VCaP (cell line): Measurements from ENCODE around the gene CPOX.

Experiments used
- H3K27ac ChIP-seq: fragments of 450-650 bp; 2 replicates; pipeline ENCODE4 v1.5.1; 2017
- TF ChIP-seq, protein P1 (sequence below): fragments of 450-650 bp; conservative IDR thresholded peaks from 2 replicates; pipeline ENCODE4 v1.5.1; 2017; ENCODE audit warnings: mild to moderate bottlenecking, moderate library complexity

The CPOX gene

DNA sequence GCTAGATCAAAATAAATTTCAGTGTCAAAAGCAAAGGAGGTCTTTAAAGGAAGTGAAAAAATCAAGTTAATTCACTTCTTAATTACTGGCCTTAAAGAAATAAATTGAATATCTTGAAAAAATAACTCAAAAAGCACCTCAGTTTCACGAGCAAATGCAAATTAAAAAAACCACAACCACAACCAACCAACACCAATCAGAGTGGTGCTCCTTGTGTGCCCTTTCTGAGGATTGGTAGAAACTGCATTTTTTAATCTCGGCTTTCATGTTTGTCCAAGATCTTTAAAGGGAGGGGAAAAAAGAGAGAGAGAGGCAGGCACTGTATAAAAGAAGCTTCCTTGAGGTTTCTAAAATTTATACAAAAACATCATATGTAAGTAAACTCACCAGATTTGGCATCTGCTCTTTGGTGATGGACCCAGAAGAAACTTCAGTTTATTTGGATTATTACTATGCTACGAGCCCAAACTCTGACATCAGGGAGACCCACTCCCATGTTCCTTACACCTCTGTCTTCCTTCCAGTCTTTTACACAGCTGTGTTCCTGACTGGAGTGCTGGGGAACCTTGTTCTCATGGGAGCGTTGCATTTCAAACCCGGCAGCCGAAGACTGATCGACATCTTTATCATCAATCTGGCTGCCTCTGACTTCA lies 61.7 kb downstream of the CPOX start, which contains the start of gene GPR15:
GPR15 (plus strand) TSS at position 357 of the 653 bp plus-strand sequence; CDS start at position 413, 56 bp downstream.
- H3K27ac ChIP-seq: no peak within 1 kb of the TSS
- TF ChIP-seq, protein P1, sequence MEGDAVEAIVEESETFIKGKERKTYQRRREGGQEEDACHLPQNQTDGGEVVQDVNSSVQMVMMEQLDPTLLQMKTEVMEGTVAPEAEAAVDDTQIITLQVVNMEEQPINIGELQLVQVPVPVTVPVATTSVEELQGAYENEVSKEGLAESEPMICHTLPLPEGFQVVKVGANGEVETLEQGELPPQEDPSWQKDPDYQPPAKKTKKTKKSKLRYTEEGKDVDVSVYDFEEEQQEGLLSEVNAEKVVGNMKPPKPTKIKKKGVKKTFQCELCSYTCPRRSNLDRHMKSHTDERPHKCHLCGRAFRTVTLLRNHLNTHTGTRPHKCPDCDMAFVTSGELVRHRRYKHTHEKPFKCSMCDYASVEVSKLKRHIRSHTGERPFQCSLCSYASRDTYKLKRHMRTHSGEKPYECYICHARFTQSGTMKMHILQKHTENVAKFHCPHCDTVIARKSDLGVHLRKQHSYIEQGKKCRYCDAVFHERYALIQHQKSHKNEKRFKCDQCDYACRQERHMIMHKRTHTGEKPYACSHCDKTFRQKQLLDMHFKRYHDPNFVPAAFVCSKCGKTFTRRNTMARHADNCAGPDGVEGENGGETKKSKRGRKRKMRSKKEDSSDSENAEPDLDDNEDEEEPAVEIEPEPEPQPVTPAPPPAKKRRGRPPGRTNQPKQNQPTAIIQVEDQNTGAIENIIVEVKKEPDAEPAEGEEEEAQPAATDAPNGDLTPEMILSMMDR: no peak

DNA sequence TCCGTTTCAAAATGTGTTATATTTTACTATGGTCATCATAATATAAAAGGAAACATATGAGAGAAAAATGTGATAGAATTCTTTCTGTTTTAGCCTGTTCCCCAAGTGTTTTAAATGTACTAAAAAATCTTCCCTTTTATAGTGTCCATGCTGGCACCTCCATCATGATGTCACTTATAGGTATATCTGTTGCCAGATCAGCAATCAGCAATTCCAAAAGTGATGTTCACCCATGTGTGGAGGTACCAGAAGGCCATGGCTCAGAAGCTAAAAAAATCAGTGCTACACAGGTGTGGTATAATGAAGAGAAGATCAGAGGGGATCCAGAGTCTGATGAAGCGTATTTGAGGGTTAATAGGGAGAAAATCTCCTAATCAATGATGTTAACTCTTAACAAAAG lies 62.7 kb downstream of the CPOX start:
- no peak overlapping the region for H3K27ac ChIP-seq
- TF ChIP-seq, protein P1: no peak

DNA sequence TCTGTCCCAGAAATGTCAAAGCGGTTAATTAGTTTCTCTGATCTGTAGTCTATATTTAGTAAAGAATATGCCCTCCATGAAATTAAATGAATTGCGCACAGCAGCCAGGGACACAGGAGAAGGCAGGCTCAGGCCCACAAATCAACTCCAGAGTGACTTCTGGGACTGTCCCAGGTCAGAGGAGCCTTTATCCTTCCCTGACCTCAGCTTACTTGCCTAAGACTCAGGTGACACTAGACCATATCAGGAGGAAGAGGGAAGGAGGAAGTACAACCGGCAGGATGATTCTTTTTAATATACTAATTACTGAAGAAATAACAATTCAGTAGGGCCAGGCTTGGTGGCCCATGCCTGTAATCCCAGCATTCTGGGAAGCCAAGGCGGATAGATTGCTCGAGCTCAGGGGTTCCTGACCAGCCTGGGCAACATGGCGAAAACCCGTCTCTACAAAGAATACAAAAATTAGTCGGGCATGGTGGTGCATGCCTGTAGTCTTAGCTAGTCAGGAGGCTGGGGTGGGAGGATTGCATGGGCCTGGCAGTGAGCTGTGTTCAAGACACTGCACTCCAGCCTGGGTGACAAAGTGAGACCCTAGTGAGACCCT lies 63.5 kb downstream of the CPOX start:
- TF ChIP-seq, protein P1: no peak
- no peak overlapping the region for H3K27ac ChIP-seq
